ENCODE results near the gene LDLRAD3. TPM values are rescaled to one million over a fixed set of nuclear protein-coding genes. Genes with fewer than 3 reads are reported as not detected.

The LDLRAD3 gene
- total and polyA plus RNA-seq, 11 donors: 1.1 to 7.7 (median 2.6) TPM

DNA sequence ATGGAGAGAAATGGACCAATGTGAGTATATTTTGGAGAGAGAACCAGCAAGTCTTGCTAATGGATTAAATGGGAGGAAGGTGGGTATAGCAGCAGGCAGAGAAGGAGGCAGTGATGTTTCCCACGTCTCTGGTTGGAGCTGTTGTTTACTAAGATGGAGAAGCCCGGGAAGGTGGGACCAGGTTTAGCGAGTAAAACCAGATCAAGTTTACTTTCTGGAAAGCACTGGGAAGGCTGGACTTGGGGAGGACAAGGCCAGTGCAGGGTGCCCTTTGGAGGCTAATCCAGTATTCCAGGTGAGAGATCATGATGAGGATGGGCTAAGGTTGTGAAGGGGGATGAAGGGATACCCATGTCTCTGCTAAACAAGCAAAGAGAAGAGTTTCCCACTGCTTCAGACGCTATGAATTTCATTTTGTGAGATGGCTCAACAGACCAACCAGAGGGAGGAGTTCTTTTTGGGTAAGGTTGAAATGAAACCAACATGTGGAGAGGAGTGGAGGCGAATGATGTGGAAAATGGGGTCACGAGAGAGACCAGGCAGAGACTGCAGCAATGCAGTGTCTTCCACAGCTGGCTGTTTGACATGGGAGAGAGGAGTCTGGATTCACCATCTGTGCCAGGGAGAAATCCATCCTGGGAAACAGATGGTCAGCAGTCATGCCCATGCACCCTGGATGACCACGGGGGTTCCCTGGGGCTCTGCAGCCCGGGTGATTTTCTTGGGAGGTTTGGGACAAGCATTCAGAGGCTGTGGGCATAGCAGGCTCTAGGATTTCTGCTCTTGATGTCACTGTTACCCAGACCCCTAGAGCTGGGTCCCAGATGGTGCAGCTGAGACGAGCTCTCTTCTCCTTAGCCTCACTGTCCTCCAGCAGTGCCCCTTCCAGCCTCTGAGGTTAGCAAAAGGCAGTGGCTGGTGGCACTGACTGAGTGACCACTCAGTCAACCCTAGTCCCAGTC lies 320.4 kb downstream of the LDLRAD3 start:
- Histone ChIP-seq H3K27ac (no peak overlapping the region), H3K4me3 (no peak overlapping the region), H3K27me3 (peaks cover 0 to 7% (median 0%) of the 10 kb centered on the region in 9 donors), H3K36me3 (no peaks in the 10 kb centered on the region), H3K9me3 (no peaks in the 10 kb centered on the region), H3K4me1 (peaks cover 0 to 3% (median 0%) of the 10 kb centered on the region in 12 donors)
- whole genome bisulfite sequencing, 4 donors: 70 to 79% (median 78%) methylated on average over 9 of the region's 9 CpGs
- intact Hi-C loops (cut with DNase I): loop anchor here in 7 of 10 donors (2.0 to 10.0 kb wide), 10 partner anchors 129 to 779 kb away; no protein-coding TSS in a partner anchor
- TF ChIP-seq POLR2A (IDR thresholded peaks at IDR 0.05): no peak
- TF ChIP-seq, protein P1, sequence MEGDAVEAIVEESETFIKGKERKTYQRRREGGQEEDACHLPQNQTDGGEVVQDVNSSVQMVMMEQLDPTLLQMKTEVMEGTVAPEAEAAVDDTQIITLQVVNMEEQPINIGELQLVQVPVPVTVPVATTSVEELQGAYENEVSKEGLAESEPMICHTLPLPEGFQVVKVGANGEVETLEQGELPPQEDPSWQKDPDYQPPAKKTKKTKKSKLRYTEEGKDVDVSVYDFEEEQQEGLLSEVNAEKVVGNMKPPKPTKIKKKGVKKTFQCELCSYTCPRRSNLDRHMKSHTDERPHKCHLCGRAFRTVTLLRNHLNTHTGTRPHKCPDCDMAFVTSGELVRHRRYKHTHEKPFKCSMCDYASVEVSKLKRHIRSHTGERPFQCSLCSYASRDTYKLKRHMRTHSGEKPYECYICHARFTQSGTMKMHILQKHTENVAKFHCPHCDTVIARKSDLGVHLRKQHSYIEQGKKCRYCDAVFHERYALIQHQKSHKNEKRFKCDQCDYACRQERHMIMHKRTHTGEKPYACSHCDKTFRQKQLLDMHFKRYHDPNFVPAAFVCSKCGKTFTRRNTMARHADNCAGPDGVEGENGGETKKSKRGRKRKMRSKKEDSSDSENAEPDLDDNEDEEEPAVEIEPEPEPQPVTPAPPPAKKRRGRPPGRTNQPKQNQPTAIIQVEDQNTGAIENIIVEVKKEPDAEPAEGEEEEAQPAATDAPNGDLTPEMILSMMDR (IDR thresholded peaks at IDR 0.05): no peak
- DNase-seq: no peak
- ATAC-seq: no peak

DNA sequence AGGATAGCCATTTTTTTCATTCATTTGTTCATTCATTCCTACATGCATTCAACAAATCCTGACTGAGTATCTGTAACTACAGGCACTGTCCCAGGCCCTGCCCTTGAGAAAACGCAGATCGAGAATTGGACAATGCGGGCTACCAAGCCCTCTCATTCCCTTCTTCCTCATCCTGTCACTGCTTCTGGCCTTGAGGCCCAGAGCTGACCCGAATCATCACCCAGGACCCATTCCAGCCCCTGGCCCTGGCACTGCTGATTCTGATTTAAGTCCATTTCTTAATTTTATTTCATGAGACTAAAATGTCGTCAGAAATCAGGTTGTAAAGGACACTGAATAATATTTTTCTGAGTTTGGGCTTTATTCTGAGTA lies 321.1 kb downstream of the LDLRAD3 start:
- intact Hi-C loops (cut with DNase I): loop anchor here (2.0 to 10.0 kb wide), 11 partner anchors 130 to 780 kb away; partner anchors contain the start of gene FJX1 (in 1 of the 10)
- H3K36me3 ChIP-seq: no peaks in the 10 kb centered on the region
- H3K4me3 ChIP-seq: no peak overlapping the region
- DNase-seq (no peak), ATAC-seq (no peak)
- H3K27ac ChIP-seq: no peak overlapping the region
- WGBS, 4 donors: 76 to 94% (median 90%) methylated on average over 5 of the region's 5 CpGs
- TF ChIP-seq POLR2A (IDR thresholded peaks at IDR 0.05): no peak
- TF ChIP-seq, protein P1 (IDR thresholded peaks at IDR 0.05): no peak
- H3K9me3 ChIP-seq: no peaks in the 10 kb centered on the region
- H3K4me1 ChIP-seq: peaks cover 0 to 3% (median 0%) of the 10 kb centered on the region in 12 donors
- H3K27me3 ChIP-seq: peaks cover 0 to 7% (median 0%) of the 10 kb centered on the region in 9 donors

DNA sequence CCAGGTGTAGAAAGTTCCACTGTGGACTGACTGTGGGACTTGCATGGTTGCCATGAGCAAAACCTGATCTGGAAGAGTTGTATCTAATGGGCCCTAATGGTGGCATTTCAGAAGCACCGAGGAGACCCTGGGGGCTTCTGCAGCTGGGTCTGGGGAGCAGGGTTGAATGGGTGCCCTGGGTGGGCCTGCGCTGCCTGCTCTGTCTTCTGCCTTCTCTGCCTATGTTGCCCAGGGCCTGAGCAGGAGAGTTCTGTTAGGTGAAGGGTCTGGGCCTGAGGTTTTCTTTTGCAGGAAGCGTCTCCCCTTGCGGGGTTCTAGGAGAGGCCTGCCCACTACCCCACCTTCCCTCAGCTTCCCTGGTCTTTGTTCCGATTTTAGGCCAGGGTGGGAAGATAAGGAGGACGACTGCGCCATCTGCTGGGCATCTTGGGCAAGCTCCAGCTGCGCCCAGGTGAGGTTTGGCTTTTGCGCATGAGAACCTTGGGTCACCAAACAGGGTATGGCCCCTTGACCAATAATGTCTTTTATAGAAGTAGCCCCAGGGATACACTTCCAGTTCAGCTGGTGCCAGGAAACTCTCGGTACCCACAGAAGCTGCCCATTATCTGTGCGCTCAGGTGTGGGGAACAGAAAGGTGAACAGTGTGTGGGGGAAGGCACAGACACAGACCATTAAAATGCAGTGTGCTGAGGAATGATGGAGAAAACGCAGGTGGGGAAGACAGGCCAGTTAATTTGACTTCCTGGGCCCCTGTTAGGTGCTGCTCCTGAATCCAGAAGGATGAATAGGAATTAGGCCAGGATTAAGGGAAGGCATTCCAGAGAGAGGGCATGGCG lies 322.1 kb downstream of the LDLRAD3 start:
- Histone ChIP-seq H3K4me3 (no peak overlapping the region), H3K27me3 (peaks cover 0 to 7% (median 0%) of the 10 kb centered on the region in 9 donors), H3K36me3 (peaks cover 0 to 7% (median 4%) of the 10 kb centered on the region in 9 donors), H3K4me1 (peaks cover 0 to 3% (median 0%) of the 10 kb centered on the region in 12 donors), H3K9me3 (no peaks in the 10 kb centered on the region), H3K27ac (no peak overlapping the region)
- intact Hi-C loops (cut with DNase I): loop anchor here (1.0 to 10.0 kb wide), 10 partner anchors 131 to 781 kb away; partner anchors contain the start of gene FJX1 (in 1 of the 10)
- ATAC-seq: peak; percentile 34 to 76 (median 72)
- DNase-seq: peak; percentile 16 to 72 (median 44)
- WGBS, 4 donors: 31 to 73% (median 35%) methylated on average over 5 to 13 of the region's 13 CpGs
- TF ChIP-seq, protein P1 (IDR thresholded peaks at IDR 0.05): peak; percentile 63 to 84 (median 74)
- TF ChIP-seq POLR2A (IDR thresholded peaks at IDR 0.05): no peak
